Measurements from ENCODE around the gene PCDHA1.

Gene PCDHA1

GRCh38 chr5:140988608-140989007 is 202.7 kb downstream of the PCDHA1 start:
- no peak for DNase-seq (ENCODE audit: low spot score)

- DNase-seq (ENCODE audit: low spot score) = no peak
Observed at GRCh38 chr5:140989254-140990020, 203.5 kb downstream of the PCDHA1 start.

- DNase-seq (ENCODE audit: low spot score) = no peak
Observed at GRCh38 chr5:140992828-140993227, 206.9 kb downstream of the PCDHA1 start.

- DNase-seq (ENCODE audit: low spot score) = no peak
Observed at GRCh38 chr5:140996060-140996459, 210.1 kb downstream of the PCDHA1 start.

- no peak for DNase-seq (ENCODE audit: low spot score)
Observed at GRCh38 chr5:140998921-140999410, 213.0 kb downstream of the PCDHA1 start.

GRCh38 chr5:141001446-141001843 is 215.5 kb downstream of the PCDHA1 start:
- DNase-seq (ENCODE audit: low spot score) = no peak

GRCh38 chr5:141001844-141002604 is 216.1 kb downstream of the PCDHA1 start:
- peak; percentile 15 for DNase-seq (ENCODE audit: low spot score)

GRCh38 chr5:141002605-141002965 is 216.6 kb downstream of the PCDHA1 start:
- no peak for DNase-seq (ENCODE audit: low spot score)

- DNase-seq (ENCODE audit: low spot score) = no peak
Observed at GRCh38 chr5:141003031-141003430, 217.1 kb downstream of the PCDHA1 start.

GRCh38 chr5:141003791-141004611 is 218.1 kb downstream of the PCDHA1 start:
- no peak for DNase-seq (ENCODE audit: low spot score)

GRCh38 chr5:141007791-141008190 is 221.9 kb downstream of the PCDHA1 start:
- DNase-seq (ENCODE audit: low spot score) = no peak

GRCh38 chr5:141010047-141010793 is 224.3 kb downstream of the PCDHA1 start:
- DNase-seq (ENCODE audit: low spot score) = no peak

GRCh38 chr5:141017943-141018342 is 232.0 kb downstream of the PCDHA1 start:
- no peak for DNase-seq (ENCODE audit: low spot score)

- DNase-seq (ENCODE audit: low spot score) = no peak
Observed at GRCh38 chr5:141022384-141022783, 236.4 kb downstream of the PCDHA1 start.

- no peak for DNase-seq (ENCODE audit: low spot score)
Observed at GRCh38 chr5:141031006-141031405, 245.1 kb downstream of the PCDHA1 start.

- no peak for DNase-seq (ENCODE audit: low spot score)
Observed at GRCh38 chr5:141032626-141033025, 246.7 kb downstream of the PCDHA1 start.

- no peak for DNase-seq (ENCODE audit: low spot score)
Observed at GRCh38 chr5:141039061-141039460, 253.1 kb downstream of the PCDHA1 start.

GRCh38 chr5:141039517-141039916 is 253.6 kb downstream of the PCDHA1 start:
- no peak for DNase-seq (ENCODE audit: low spot score)

GRCh38 chr5:141040093-141040770 is 254.3 kb downstream of the PCDHA1 start:
- peak; percentile 48 for DNase-seq (ENCODE audit: low spot score)

GRCh38 chr5:141040771-141041426 is 255.0 kb downstream of the PCDHA1 start:
- peak; percentile 88 for DNase-seq (ENCODE audit: low spot score)

GRCh38 chr5:141041427-141041785 is 255.5 kb downstream of the PCDHA1 start:
- DNase-seq (ENCODE audit: low spot score) = no peak
